NCI-H1436 treated with DMSO at 0.1 percent for 48 hours (cell line): ENCODE measurements around the gene TRIOBP.

Source experiments
- DNase-seq: peaks from one replicate; lab custom pipeline; 2025; lab: John Stamatoyannopoulos, UW

TRIOBP gene

GRCh38 chr22:37806409-37807333 is 109.8 kb downstream of the TRIOBP start:
- DNase-seq, result no peak

- peak; percentile 51 for DNase-seq
These were observed 110.8 kb downstream of the TRIOBP start, which contains the start of gene GCAT for GRCh38 chr22:37807410-37808293. GCAT (plus strand) TSS chr22:37807934; CDS start chr22:37807968, 34 bp downstream.

GRCh38 chr22:37808294-37808657 is 111.4 kb downstream of the TRIOBP start:
- DNase-seq, result no peak

- no peak for DNase-seq
These were observed 113.0 kb downstream of the TRIOBP start for GRCh38 chr22:37809672-37810333.

GRCh38 chr22:37811867-37812266 is 115.0 kb downstream of the TRIOBP start:
- DNase-seq, result no peak

- no peak for DNase-seq
These were observed 116.2 kb downstream of the TRIOBP start for GRCh38 chr22:37812869-37813678.

- no peak for DNase-seq
These were observed 118.7 kb downstream of the TRIOBP start for GRCh38 chr22:37815593-37815992.

- DNase-seq, result no peak
These were observed 119.8 kb downstream of the TRIOBP start for GRCh38 chr22:37816543-37817180.

GRCh38 chr22:37817705-37818408 is 121.0 kb downstream of the TRIOBP start:
- no peak for DNase-seq

- DNase-seq, result no peak
These were observed 121.7 kb downstream of the TRIOBP start for GRCh38 chr22:37818409-37819104.

GRCh38 chr22:37819105-37819433 is 122.2 kb downstream of the TRIOBP start:
- DNase-seq, result no peak

- no peak for DNase-seq
These were observed 123.5 kb downstream of the TRIOBP start for GRCh38 chr22:37820350-37820749.

- no peak for DNase-seq
These were observed 125.4 kb downstream of the TRIOBP start for GRCh38 chr22:37822079-37822833.

- DNase-seq, result no peak
These were observed 126.5 kb downstream of the TRIOBP start, which contains the start of gene GALR3 for GRCh38 chr22:37823134-37823985. GALR3 (plus strand) TSS chr22:37823382; CDS start chr22:37823407, 25 bp downstream.

GRCh38 chr22:37824674-37825641 is 128.1 kb downstream of the TRIOBP start:
- DNase-seq, result no peak
